NB4 (cell line): ENCODE data around the gene KRT38.

Source experiments
- DNase-seq: peaks from one replicate; pipeline ENCODE4 v3.0.0; 2010; ENCODE audit warnings: low read depth
- H3K4me3 ChIP-seq: one replicate; pipeline ENCODE4 v1.5.1; 2011; ENCODE audit warnings: mild to moderate bottlenecking, low read depth, low read length, moderate library complexity
- CTCF ChIP-seq: IDR thresholded peaks from one replicate; pipeline ENCODE4 v1.5.1; 2012; ENCODE audit warnings: low read depth, low read length
- MAX ChIP-seq: IDR thresholded peaks from 2 replicates; pipeline ENCODE4 v1.6.1; 2011; ENCODE audit warnings: low read depth, low read length
- MYC ChIP-seq: IDR thresholded peaks from 2 replicates; pipeline ENCODE4 v1.6.1; 2011; ENCODE audit warnings: low read depth, low read length
- POLR2A ChIP-seq: IDR thresholded peaks from 2 replicates; pipeline ENCODE4 v1.6.1; 2011; ENCODE audit warnings: mild to moderate bottlenecking; ENCODE audit not compliant: insufficient read length; ENCODE audit errors: extremely low read depth

KRT38 gene

GRCh38 chr17:41390411-41390938 is 50.3 kb downstream of the KRT38 start:
- no peak for TF ChIP-seq POLR2A
- TF ChIP-seq MAX, result no peak
- TF ChIP-seq MYC, result no peak
- no peak for TF ChIP-seq CTCF
- no peak overlapping the region for H3K4me3 ChIP-seq
- no peak for DNase-seq

GRCh38 chr17:41387670-41388069 is 53.1 kb downstream of the KRT38 start:
- no peak overlapping the region for H3K4me3 ChIP-seq
- DNase-seq, result no peak
- no peak for TF ChIP-seq MYC
- no peak for TF ChIP-seq MAX
- TF ChIP-seq POLR2A, result no peak
- TF ChIP-seq CTCF, result no peak

- H3K4me3 ChIP-seq, result no peak overlapping the region
- TF ChIP-seq POLR2A (no peak), MYC (no peak), MAX (no peak), CTCF (no peak)
- DNase-seq, result no peak
Observed at GRCh38 chr17:41386227-41386626, 54.6 kb downstream of the KRT38 start.
